Esophagus squamous epithelium (tissue), 4 donors: ENCODE results near the gene HNRNPU.

Experiments used
- CTCF ChIP-seq, 6 experiments: fragments of 450-650 bp in 4 of 6; fragments of 200-600 bp in 2 of 6; sonication (generic) in 2 of 6; IDR thresholded peaks; one replicate each; pipeline ENCODE4 v1.5.1; 2016 to 2019; ENCODE audit warnings: antibody characterized with exemption in 6 of 6, mild to moderate bottlenecking in 4 of 6, moderate library complexity in 4 of 6
- POLR2A ChIP-seq, 4 donors: fragments of 450-650 bp; IDR thresholded peaks; one replicate each; pipeline ENCODE4 v1.6.1; 2017; ENCODE audit warnings: antibody characterized with exemption in 4 of 4, mild to moderate bottlenecking in 4 of 4, moderate library complexity in 3 of 4

- no peak for TF ChIP-seq POLR2A (IDR thresholded peaks at IDR 0.05)
- TF ChIP-seq CTCF (IDR thresholded peaks at IDR 0.05), result no peak
Measured at GRCh38 chr1:244865820-244866219, 1.5 kb upstream of the HNRNPU start.
